WTC11 (cell line): ENCODE results near the gene SKIL. TPM values are rescaled to one million over a fixed set of nuclear protein-coding genes. Genes with fewer than 3 reads are reported as not detected.

Source experiments
- ATAC-seq: fragments of 200-7000 bp; cut with Tn5 transposase; 2 replicates; pipeline ENCODE4 v1.10.0; 2021; ENCODE audit warnings: mild to moderate bottlenecking, moderate library complexity
- CTCF ChIA-PET: fragments of 300-600 bp; sonication (Branson Sonifier 250); formaldehyde crosslinking; loops from one replicate; lab custom pipeline; 2021; ENCODE audit warnings: antibody characterized with exemption; lab: Charles Lee
- POLR2A ChIA-PET: fragments of 350-600 bp; sonication (Branson Sonifier 250); formaldehyde crosslinking; loops from one replicate; lab custom pipeline; 2021; ENCODE audit warnings: antibody characterized with exemption; lab: Charles Lee
- DNase-seq: peaks from one replicate; pipeline ENCODE4 v3.0.0; 2021; ENCODE audit warnings: low spot score
- H3K27ac Mint-ChIP-seq: 2 replicates; pipeline ENCODE4 v1.8.0; 2021; ENCODE audit warnings: mixed read lengths
- H3K27me3 Mint-ChIP-seq: 2 replicates; pipeline ENCODE4 v1.8.0; 2021; ENCODE audit warnings: low read depth, mild to moderate bottlenecking, moderate library complexity, mixed read lengths
- H3K36me3 Mint-ChIP-seq: 2 replicates; pipeline ENCODE4 v1.8.0; 2021; ENCODE audit warnings: mixed read lengths
- H3K4me1 Mint-ChIP-seq: 2 replicates; pipeline ENCODE4 v1.8.0; 2022; ENCODE audit warnings: mixed read lengths
- H3K4me3 Mint-ChIP-seq: 2 replicates; pipeline ENCODE4 v1.8.0; 2021; ENCODE audit warnings: mild to moderate bottlenecking, moderate library complexity, mixed read lengths
- H3K9me3 Mint-ChIP-seq: 2 replicates; pipeline ENCODE4 v1.8.0; 2021; ENCODE audit warnings: mixed read lengths
- ATF1 ChIP-seq: sonication (generic); formaldehyde crosslinking; IDR thresholded peaks from 2 replicates; pipeline ENCODE4 v1.8.1; 2023; ENCODE audit warnings: mild to moderate bottlenecking, moderate library complexity, missing genetic modification reagents
- EMX1 ChIP-seq: fragments of 250-450 bp; sonication (Bioruptor Pico); IDR thresholded peaks from 2 replicates; pipeline ENCODE4 v1.8.0; 2021; ENCODE audit warnings: mild to moderate bottlenecking
- FOXJ3 ChIP-seq: sonication (generic); formaldehyde crosslinking; IDR thresholded peaks from 2 replicates; pipeline ENCODE4 v1.9.0; 2021; ENCODE audit warnings: missing genetic modification reagents, mild to moderate bottlenecking, borderline replicate concordance
- GRHL2 ChIP-seq: fragments of 250-450 bp; sonication (Bioruptor Pico); IDR thresholded peaks from 2 replicates; pipeline ENCODE4 v1.8.0; 2022; ENCODE audit warnings: mild to moderate bottlenecking, moderate library complexity; ENCODE audit not compliant: insufficient replicate concordance, severe bottlenecking
- IRF2 ChIP-seq: sonication (generic); formaldehyde crosslinking; IDR thresholded peaks from 2 replicates; pipeline ENCODE4 v1.8.0; 2022; ENCODE audit warnings: low read depth, missing genetic modification reagents, borderline replicate concordance
- SMAD3 ChIP-seq: sonication (generic); formaldehyde crosslinking; IDR thresholded peaks from 2 replicates; pipeline ENCODE4 v1.8.0; 2022; ENCODE audit warnings: missing genetic modification reagents, mild to moderate bottlenecking, borderline replicate concordance
- SOX15 ChIP-seq: fragments of 250-450 bp; sonication (Bioruptor Pico); IDR thresholded peaks from 2 replicates; pipeline ENCODE4 v1.9.0; 2021; ENCODE audit warnings: mild to moderate bottlenecking
- ZBTB21 ChIP-seq: sonication (generic); formaldehyde crosslinking; IDR thresholded peaks from 2 replicates; pipeline ENCODE4 v1.8.1; 2023; ENCODE audit warnings: mild to moderate bottlenecking, missing genetic modification reagents, borderline replicate concordance
- total RNA-seq: library from RNA; stranded (reverse); gene quantifications from 3 replicates; pipeline ENCODE4 v1.2.3, GENCODE V29; 2021
- TF ChIP-seq, protein P1 (sequence below): sonication (generic); formaldehyde crosslinking; IDR thresholded peaks from 2 replicates; pipeline ENCODE4 v1.8.1; 2022; ENCODE audit warnings: mild to moderate bottlenecking, moderate library complexity, missing genetic modification reagents
- TF ChIP-seq, protein P2 (sequence below): sonication (generic); formaldehyde crosslinking; IDR thresholded peaks from 2 replicates; pipeline ENCODE4 v1.8.1; 2023; ENCODE audit warnings: mild to moderate bottlenecking, missing genetic modification reagents
- TF ChIP-seq, protein P3 (sequence below): sonication (generic); formaldehyde crosslinking; IDR thresholded peaks from 2 replicates; pipeline ENCODE4 v1.8.1; 2022; ENCODE audit warnings: mild to moderate bottlenecking, missing genetic modification reagents, moderate library complexity, borderline replicate concordance
- TF ChIP-seq, protein P4 (sequence below): fragments of 200-600 bp; IDR thresholded peaks from 2 replicates; pipeline ENCODE4 v1.8.0; 2022; ENCODE audit warnings: antibody characterized with exemption
- TF ChIP-seq, protein P5 (sequence below): sonication (generic); formaldehyde crosslinking; IDR thresholded peaks from 2 replicates; pipeline ENCODE4 v1.8.1; 2023; ENCODE audit warnings: mild to moderate bottlenecking, missing genetic modification reagents
- TF ChIP-seq, protein P6 (sequence below): fragments of 250-450 bp; sonication (Bioruptor Pico); IDR thresholded peaks from 2 replicates; pipeline ENCODE4 v1.9.0; 2021; ENCODE audit warnings: mild to moderate bottlenecking, borderline replicate concordance
- TF ChIP-seq, protein P7 (sequence below): sonication (generic); formaldehyde crosslinking; IDR thresholded peaks from 2 replicates; pipeline ENCODE4 v1.8.1; 2023; ENCODE audit warnings: mild to moderate bottlenecking, missing genetic modification reagents, borderline replicate concordance
- TF ChIP-seq, protein P8 (sequence below): sonication (generic); formaldehyde crosslinking; IDR thresholded peaks from 2 replicates; pipeline ENCODE4 v1.8.0; 2022; ENCODE audit warnings: mild to moderate bottlenecking, missing genetic modification reagents
- TF ChIP-seq, protein P9 (sequence below): sonication (generic); formaldehyde crosslinking; IDR thresholded peaks from 2 replicates; pipeline ENCODE4 v1.8.0; 2022; ENCODE audit warnings: mild to moderate bottlenecking, missing genetic modification reagents
- TF ChIP-seq, protein P10 (sequence below): sonication (generic); formaldehyde crosslinking; IDR thresholded peaks from 2 replicates; pipeline ENCODE4 v1.8.0; 2023; ENCODE audit warnings: missing genetic modification reagents

SKIL gene
- total RNA-seq, 1 experiment from 2014 or later: 181 TPM

DNA sequence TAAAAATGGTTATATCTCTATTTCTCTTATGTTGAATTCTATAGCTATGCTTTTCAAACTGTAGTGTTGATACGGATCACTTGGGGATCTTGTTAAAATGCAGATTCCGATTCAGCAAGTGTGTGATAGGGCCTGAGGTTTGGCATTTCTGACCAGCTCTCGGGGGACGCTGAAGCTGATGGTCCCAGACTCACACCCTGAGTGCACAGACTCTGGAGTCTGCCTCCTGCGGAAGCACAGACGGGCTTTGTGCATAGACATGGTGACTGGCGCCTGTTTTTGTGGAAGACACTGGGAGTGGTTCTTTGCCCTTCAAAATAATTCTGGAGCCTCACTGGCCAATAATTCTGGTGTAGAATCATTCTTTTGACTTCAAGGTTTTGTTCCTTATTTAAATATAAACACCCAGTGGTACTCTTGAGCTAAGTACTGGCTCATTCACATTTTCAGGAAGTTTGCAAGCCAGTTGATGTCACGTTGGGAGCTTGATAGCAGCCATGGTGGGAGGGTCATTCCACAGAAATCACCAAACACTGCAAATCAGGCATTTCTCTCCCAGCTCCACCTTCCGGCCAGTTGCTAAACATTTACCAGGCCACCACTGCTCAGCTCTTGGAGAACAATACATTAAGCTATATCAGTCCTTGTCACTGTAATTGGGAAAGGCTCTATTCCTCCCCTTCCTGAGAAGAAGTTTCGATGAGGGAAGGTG is 80.3 kb downstream of the SKIL start:
- DNase-seq: no peak
- Mint-ChIP-seq H3K27ac (no peak overlapping the region), H3K4me1 (peaks cover 10% of the 10 kb centered on the region), H3K4me3 (no peak overlapping the region), H3K27me3 (no peaks in the 10 kb centered on the region; the same call in 1 of the 2 replicates), H3K9me3 (peaks cover 3% of the 10 kb centered on the region; the same call in 1 of the 2 replicates), H3K36me3 (no peaks in the 10 kb centered on the region)
- peak; percentile 74 for ATAC-seq
- CTCF ChIA-PET: interaction anchor here (0.7 to 1.8 kb wide), 4 partner anchors 24 to 373 kb away, joined by 3 to 14 read pairs (median 6); no protein-coding TSS in a partner anchor
- POLR2A ChIA-PET: no interaction called here
- TF ChIP-seq, protein P1, sequence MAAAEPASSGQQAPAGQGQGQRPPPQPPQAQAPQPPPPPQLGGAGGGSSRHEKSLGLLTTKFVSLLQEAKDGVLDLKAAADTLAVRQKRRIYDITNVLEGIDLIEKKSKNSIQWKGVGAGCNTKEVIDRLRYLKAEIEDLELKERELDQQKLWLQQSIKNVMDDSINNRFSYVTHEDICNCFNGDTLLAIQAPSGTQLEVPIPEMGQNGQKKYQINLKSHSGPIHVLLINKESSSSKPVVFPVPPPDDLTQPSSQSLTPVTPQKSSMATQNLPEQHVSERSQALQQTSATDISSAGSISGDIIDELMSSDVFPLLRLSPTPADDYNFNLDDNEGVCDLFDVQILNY (CRISPR knock-in tag): no peak
- TF ChIP-seq SOX15 (no peak), SMAD3 (CRISPR knock-in tag) (no peak), ATF1 (CRISPR knock-in tag) (no peak), FOXJ3 (CRISPR knock-in tag) (no peak), ZBTB21 (CRISPR knock-in tag) (no peak), GRHL2 (CRISPR knock-in tag) (no peak), EMX1 (CRISPR knock-in tag) (no peak), IRF2 (CRISPR knock-in tag) (no peak)
- TF ChIP-seq, protein P2, sequence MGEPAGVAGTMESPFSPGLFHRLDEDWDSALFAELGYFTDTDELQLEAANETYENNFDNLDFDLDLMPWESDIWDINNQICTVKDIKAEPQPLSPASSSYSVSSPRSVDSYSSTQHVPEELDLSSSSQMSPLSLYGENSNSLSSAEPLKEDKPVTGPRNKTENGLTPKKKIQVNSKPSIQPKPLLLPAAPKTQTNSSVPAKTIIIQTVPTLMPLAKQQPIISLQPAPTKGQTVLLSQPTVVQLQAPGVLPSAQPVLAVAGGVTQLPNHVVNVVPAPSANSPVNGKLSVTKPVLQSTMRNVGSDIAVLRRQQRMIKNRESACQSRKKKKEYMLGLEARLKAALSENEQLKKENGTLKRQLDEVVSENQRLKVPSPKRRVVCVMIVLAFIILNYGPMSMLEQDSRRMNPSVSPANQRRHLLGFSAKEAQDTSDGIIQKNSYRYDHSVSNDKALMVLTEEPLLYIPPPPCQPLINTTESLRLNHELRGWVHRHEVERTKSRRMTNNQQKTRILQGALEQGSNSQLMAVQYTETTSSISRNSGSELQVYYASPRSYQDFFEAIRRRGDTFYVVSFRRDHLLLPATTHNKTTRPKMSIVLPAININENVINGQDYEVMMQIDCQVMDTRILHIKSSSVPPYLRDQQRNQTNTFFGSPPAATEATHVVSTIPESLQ (CRISPR knock-in tag): no peak
- TF ChIP-seq, protein P3, sequence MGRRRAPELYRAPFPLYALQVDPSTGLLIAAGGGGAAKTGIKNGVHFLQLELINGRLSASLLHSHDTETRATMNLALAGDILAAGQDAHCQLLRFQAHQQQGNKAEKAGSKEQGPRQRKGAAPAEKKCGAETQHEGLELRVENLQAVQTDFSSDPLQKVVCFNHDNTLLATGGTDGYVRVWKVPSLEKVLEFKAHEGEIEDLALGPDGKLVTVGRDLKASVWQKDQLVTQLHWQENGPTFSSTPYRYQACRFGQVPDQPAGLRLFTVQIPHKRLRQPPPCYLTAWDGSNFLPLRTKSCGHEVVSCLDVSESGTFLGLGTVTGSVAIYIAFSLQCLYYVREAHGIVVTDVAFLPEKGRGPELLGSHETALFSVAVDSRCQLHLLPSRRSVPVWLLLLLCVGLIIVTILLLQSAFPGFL (CRISPR knock-in tag): no peak
- TF ChIP-seq, protein P4, sequence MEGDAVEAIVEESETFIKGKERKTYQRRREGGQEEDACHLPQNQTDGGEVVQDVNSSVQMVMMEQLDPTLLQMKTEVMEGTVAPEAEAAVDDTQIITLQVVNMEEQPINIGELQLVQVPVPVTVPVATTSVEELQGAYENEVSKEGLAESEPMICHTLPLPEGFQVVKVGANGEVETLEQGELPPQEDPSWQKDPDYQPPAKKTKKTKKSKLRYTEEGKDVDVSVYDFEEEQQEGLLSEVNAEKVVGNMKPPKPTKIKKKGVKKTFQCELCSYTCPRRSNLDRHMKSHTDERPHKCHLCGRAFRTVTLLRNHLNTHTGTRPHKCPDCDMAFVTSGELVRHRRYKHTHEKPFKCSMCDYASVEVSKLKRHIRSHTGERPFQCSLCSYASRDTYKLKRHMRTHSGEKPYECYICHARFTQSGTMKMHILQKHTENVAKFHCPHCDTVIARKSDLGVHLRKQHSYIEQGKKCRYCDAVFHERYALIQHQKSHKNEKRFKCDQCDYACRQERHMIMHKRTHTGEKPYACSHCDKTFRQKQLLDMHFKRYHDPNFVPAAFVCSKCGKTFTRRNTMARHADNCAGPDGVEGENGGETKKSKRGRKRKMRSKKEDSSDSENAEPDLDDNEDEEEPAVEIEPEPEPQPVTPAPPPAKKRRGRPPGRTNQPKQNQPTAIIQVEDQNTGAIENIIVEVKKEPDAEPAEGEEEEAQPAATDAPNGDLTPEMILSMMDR: no peak
- TF ChIP-seq, protein P5, sequence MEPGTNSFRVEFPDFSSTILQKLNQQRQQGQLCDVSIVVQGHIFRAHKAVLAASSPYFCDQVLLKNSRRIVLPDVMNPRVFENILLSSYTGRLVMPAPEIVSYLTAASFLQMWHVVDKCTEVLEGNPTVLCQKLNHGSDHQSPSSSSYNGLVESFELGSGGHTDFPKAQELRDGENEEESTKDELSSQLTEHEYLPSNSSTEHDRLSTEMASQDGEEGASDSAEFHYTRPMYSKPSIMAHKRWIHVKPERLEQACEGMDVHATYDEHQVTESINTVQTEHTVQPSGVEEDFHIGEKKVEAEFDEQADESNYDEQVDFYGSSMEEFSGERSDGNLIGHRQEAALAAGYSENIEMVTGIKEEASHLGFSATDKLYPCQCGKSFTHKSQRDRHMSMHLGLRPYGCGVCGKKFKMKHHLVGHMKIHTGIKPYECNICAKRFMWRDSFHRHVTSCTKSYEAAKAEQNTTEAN: no peak
- TF ChIP-seq, protein P6, sequence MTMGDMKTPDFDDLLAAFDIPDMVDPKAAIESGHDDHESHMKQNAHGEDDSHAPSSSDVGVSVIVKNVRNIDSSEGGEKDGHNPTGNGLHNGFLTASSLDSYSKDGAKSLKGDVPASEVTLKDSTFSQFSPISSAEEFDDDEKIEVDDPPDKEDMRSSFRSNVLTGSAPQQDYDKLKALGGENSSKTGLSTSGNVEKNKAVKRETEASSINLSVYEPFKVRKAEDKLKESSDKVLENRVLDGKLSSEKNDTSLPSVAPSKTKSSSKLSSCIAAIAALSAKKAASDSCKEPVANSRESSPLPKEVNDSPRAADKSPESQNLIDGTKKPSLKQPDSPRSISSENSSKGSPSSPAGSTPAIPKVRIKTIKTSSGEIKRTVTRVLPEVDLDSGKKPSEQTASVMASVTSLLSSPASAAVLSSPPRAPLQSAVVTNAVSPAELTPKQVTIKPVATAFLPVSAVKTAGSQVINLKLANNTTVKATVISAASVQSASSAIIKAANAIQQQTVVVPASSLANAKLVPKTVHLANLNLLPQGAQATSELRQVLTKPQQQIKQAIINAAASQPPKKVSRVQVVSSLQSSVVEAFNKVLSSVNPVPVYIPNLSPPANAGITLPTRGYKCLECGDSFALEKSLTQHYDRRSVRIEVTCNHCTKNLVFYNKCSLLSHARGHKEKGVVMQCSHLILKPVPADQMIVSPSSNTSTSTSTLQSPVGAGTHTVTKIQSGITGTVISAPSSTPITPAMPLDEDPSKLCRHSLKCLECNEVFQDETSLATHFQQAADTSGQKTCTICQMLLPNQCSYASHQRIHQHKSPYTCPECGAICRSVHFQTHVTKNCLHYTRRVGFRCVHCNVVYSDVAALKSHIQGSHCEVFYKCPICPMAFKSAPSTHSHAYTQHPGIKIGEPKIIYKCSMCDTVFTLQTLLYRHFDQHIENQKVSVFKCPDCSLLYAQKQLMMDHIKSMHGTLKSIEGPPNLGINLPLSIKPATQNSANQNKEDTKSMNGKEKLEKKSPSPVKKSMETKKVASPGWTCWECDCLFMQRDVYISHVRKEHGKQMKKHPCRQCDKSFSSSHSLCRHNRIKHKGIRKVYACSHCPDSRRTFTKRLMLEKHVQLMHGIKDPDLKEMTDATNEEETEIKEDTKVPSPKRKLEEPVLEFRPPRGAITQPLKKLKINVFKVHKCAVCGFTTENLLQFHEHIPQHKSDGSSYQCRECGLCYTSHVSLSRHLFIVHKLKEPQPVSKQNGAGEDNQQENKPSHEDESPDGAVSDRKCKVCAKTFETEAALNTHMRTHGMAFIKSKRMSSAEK (CRISPR knock-in tag): no peak
- TF ChIP-seq, protein P7, sequence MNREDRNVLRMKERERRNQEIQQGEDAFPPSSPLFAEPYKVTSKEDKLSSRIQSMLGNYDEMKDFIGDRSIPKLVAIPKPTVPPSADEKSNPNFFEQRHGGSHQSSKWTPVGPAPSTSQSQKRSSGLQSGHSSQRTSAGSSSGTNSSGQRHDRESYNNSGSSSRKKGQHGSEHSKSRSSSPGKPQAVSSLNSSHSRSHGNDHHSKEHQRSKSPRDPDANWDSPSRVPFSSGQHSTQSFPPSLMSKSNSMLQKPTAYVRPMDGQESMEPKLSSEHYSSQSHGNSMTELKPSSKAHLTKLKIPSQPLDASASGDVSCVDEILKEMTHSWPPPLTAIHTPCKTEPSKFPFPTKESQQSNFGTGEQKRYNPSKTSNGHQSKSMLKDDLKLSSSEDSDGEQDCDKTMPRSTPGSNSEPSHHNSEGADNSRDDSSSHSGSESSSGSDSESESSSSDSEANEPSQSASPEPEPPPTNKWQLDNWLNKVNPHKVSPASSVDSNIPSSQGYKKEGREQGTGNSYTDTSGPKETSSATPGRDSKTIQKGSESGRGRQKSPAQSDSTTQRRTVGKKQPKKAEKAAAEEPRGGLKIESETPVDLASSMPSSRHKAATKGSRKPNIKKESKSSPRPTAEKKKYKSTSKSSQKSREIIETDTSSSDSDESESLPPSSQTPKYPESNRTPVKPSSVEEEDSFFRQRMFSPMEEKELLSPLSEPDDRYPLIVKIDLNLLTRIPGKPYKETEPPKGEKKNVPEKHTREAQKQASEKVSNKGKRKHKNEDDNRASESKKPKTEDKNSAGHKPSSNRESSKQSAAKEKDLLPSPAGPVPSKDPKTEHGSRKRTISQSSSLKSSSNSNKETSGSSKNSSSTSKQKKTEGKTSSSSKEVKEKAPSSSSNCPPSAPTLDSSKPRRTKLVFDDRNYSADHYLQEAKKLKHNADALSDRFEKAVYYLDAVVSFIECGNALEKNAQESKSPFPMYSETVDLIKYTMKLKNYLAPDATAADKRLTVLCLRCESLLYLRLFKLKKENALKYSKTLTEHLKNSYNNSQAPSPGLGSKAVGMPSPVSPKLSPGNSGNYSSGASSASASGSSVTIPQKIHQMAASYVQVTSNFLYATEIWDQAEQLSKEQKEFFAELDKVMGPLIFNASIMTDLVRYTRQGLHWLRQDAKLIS: no peak
- TF ChIP-seq, protein P8, sequence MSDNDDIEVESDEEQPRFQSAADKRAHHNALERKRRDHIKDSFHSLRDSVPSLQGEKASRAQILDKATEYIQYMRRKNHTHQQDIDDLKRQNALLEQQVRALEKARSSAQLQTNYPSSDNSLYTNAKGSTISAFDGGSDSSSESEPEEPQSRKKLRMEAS (CRISPR knock-in tag): no peak
- TF ChIP-seq, protein P9, sequence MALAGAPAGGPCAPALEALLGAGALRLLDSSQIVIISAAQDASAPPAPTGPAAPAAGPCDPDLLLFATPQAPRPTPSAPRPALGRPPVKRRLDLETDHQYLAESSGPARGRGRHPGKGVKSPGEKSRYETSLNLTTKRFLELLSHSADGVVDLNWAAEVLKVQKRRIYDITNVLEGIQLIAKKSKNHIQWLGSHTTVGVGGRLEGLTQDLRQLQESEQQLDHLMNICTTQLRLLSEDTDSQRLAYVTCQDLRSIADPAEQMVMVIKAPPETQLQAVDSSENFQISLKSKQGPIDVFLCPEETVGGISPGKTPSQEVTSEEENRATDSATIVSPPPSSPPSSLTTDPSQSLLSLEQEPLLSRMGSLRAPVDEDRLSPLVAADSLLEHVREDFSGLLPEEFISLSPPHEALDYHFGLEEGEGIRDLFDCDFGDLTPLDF: no peak
- TF ChIP-seq, protein P10, sequence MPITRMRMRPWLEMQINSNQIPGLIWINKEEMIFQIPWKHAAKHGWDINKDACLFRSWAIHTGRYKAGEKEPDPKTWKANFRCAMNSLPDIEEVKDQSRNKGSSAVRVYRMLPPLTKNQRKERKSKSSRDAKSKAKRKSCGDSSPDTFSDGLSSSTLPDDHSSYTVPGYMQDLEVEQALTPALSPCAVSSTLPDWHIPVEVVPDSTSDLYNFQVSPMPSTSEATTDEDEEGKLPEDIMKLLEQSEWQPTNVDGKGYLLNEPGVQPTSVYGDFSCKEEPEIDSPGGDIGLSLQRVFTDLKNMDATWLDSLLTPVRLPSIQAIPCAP (CRISPR knock-in tag): no peak
